ENCODE data around the gene KNDC1. TPM values are rescaled to one million over a fixed set of nuclear protein-coding genes. Genes with fewer than 3 reads are reported as not detected.

KNDC1 gene
- total RNA-seq, 1 experiment from 2014 or later = 15.7 TPM

GRCh38 chr10:133166828-133167692 lies 7.0 kb downstream of the KNDC1 start:
- Histone ChIP-seq H2BK120ac (ENCODE audit: low read depth, low read length, poor library complexity, severe bottlenecking) (no peak overlapping the region), H2BK20ac (ENCODE audit: low read depth, low read length, poor library complexity, severe bottlenecking) (no peak overlapping the region), H2AK5ac (ENCODE audit: insufficient read length, low read length) (no peak overlapping the region), H3K27me3 (ENCODE audit: insufficient read depth, low read length) (no peaks in the 10 kb centered on the region), H3K9ac (ENCODE audit: extremely low read depth, insufficient read length, low read length) (no peak overlapping the region), H2AFZ (ENCODE audit: low read length) (no peak overlapping the region), H3K23ac (ENCODE audit: insufficient read length, low read depth, low read length) (no peak overlapping the region), H3K79me2 (ENCODE audit: insufficient read depth, low read length) (no peaks in the 10 kb centered on the region), H3K56ac (ENCODE audit: insufficient read length, low read depth, low read length) (no peak overlapping the region), H3K4ac (ENCODE audit: low read depth, low read length) (no peak overlapping the region), H2BK15ac (ENCODE audit: low read depth, low read length) (no peak overlapping the region), H2BK5ac (ENCODE audit: insufficient read length, low read length) (no peak overlapping the region), H3K14ac (ENCODE audit: insufficient read depth, low read length) (no peak overlapping the region), H3K79me1 (ENCODE audit: insufficient read depth, low read depth, low read length, poor library complexity, severe bottlenecking) (no peaks in the 10 kb centered on the region), H3K4me1 (ENCODE audit: insufficient read depth, low read length) (no peaks in the 10 kb centered on the region), H4K91ac (ENCODE audit: insufficient read length, low read depth, low read length) (no peak overlapping the region), H4K20me1 (ENCODE audit: control insufficient read depth, insufficient read depth, insufficient read length) (peaks cover 4% of the 10 kb centered on the region), H3K9me3 (ENCODE audit: control insufficient read depth, low read depth, low read length) (no peaks in the 10 kb centered on the region), H3K18ac (ENCODE audit: insufficient read length, low read depth, low read length) (no peak overlapping the region), H3K23me2 (ENCODE audit: insufficient read length, low read depth, low read length, poor library complexity, severe bottlenecking) (no peaks in the 10 kb centered on the region), H3K27ac (ENCODE audit: insufficient read length, low read depth, low read length) (no peak overlapping the region), H3T11ph (ENCODE audit: low read length) (no peak overlapping the region), H3K4me2 (ENCODE audit: insufficient read depth, insufficient read length, low read length) (no peak overlapping the region), H4K5ac (ENCODE audit: insufficient read length, low read depth, low read length) (no peak overlapping the region), H2BK12ac (ENCODE audit: insufficient read length, low read depth, low read length) (no peak overlapping the region), H4K8ac (replicated peaks; ENCODE audit: insufficient read length, low read depth, low read length) (peak overlapping the region; percentile 12)
- peaks cover 18 to 42% (median 37%) of the 10 kb centered on the region in 3 experiments; a peak in 6 of 7 replicates for H3K36me3 Mint-ChIP-seq (ENCODE audit: insufficient read depth in 1 of 3, low read depth in 3 of 3)
- TF ChIP-seq CTCF (conservative IDR thresholded peaks at IDR 0.05) = no peak
- peaks cover 18% of the 10 kb centered on the region in 2 experiments for H3K4me1 Mint-ChIP-seq
- no CpG with 5 or more reads among the region's 66 CpGs for WGBS (ENCODE audit: extremely low coverage, insufficient read length, low lambda C conversion rate)
- no peak for DNase-seq
- H3K27ac Mint-ChIP-seq = no peak overlapping the region; a peak in 1 of 7 replicates
- no peaks in the 10 kb centered on the region for H3K27me3 Mint-ChIP-seq (ENCODE audit: low read depth)
- no peaks in the 10 kb centered on the region for H3K9me3 Mint-ChIP-seq
- H3K4me3 Mint-ChIP-seq = no peak overlapping the region

Data from H9 (cell line).